ENCODE results near the gene CFAP68.

DNA sequence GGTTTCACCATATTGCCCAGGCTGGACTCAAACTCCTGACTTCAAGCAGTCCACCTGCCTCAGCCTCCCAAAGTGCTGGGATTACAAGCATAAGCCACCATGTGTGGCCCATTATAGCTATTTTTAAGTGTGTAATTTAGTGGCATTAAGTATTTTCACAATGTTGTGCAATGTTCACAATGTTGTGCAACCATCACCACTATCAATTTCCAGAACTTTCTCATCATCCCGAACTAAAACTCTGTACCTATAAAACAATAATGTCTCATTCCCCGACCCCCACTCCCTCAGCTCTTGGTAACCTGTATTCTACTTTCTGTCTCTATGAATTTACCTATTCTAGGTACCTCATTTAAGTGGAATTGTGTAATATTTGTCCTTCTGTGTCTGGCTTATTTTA is 7.5 kb downstream of the CFAP68 start:
- TF ChIP-seq, protein P1, sequence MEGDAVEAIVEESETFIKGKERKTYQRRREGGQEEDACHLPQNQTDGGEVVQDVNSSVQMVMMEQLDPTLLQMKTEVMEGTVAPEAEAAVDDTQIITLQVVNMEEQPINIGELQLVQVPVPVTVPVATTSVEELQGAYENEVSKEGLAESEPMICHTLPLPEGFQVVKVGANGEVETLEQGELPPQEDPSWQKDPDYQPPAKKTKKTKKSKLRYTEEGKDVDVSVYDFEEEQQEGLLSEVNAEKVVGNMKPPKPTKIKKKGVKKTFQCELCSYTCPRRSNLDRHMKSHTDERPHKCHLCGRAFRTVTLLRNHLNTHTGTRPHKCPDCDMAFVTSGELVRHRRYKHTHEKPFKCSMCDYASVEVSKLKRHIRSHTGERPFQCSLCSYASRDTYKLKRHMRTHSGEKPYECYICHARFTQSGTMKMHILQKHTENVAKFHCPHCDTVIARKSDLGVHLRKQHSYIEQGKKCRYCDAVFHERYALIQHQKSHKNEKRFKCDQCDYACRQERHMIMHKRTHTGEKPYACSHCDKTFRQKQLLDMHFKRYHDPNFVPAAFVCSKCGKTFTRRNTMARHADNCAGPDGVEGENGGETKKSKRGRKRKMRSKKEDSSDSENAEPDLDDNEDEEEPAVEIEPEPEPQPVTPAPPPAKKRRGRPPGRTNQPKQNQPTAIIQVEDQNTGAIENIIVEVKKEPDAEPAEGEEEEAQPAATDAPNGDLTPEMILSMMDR (IDR thresholded peaks at IDR 0.05): no peak
- no peak for TF ChIP-seq POLR2A (IDR thresholded peaks at IDR 0.05)
